ENCODE results near the gene OR2A14.
A peak's percentile ranks its signal among the peaks of the same experiment; 100 is the strongest.
"Not testable (repeated sequence)": the region's sequence is repeated elsewhere in the genome, so short reads cannot be mapped to it uniquely, and the experiment has no call there.

Gene OR2A14

GRCh38 chr7:144171594-144172350 lies 48.8 kb downstream of the OR2A14 start:
- ATAC-seq (replicated peaks; ENCODE audit: extremely low read depth, poor library complexity, severe bottlenecking); DNase-seq (ENCODE audit: low spot score in 2 of 2); H3K4me1 Mint-ChIP-seq; H3K36me3 Mint-ChIP-seq (ENCODE audit: insufficient read depth); H3K4me3 Mint-ChIP-seq; H3K27ac Mint-ChIP-seq (ENCODE audit: low read depth); H3K9me3 Mint-ChIP-seq; H3K27me3 Mint-ChIP-seq: not testable (repeated sequence)

GRCh38 chr7:144174613-144175012 lies 51.6 kb downstream of the OR2A14 start:
- Mint-ChIP-seq H3K27ac (ENCODE audit: low read depth) (no peak overlapping the region), H3K4me3 (no peak overlapping the region), H3K9me3 (no peaks in the 10 kb centered on the region), H3K27me3 (peaks cover 23% of the 10 kb centered on the region), H3K4me1 (peaks cover 5% of the 10 kb centered on the region), H3K36me3 (ENCODE audit: insufficient read depth) (no peaks in the 10 kb centered on the region)
- ATAC-seq (replicated peaks; ENCODE audit: extremely low read depth, poor library complexity, severe bottlenecking) (no peak), DNase-seq (ENCODE audit: low spot score in 2 of 2) (no peak)

- not testable (repeated sequence) for H3K4me1 Mint-ChIP-seq; H3K27ac Mint-ChIP-seq (ENCODE audit: low read depth); H3K36me3 Mint-ChIP-seq (ENCODE audit: insufficient read depth); H3K9me3 Mint-ChIP-seq; DNase-seq (ENCODE audit: low spot score in 2 of 2); H3K4me3 Mint-ChIP-seq
- peak; percentile 73 for ATAC-seq (replicated peaks; ENCODE audit: extremely low read depth, poor library complexity, severe bottlenecking)
- peaks cover 17% of the 10 kb centered on the region for H3K27me3 Mint-ChIP-seq
Observed at GRCh38 chr7:144178380-144179164, 55.6 kb downstream of the OR2A14 start.

- ATAC-seq (replicated peaks; ENCODE audit: extremely low read depth, poor library complexity, severe bottlenecking); H3K9me3 Mint-ChIP-seq; H3K4me1 Mint-ChIP-seq; H3K36me3 Mint-ChIP-seq (ENCODE audit: insufficient read depth); DNase-seq (ENCODE audit: low spot score in 2 of 2); H3K27ac Mint-ChIP-seq (ENCODE audit: low read depth); H3K4me3 Mint-ChIP-seq: not testable (repeated sequence)
- H3K27me3 Mint-ChIP-seq: peaks cover 17% of the 10 kb centered on the region
Observed at GRCh38 chr7:144179165-144179479, 56.1 kb downstream of the OR2A14 start.

Data from central memory CD8-positive, alpha-beta T cell (primary cell).